ENCODE measurements around the gene CD247. TPM values are rescaled to one million over a fixed set of nuclear protein-coding genes. Genes with fewer than 3 reads are reported as not detected.
A peak's percentile ranks its signal among the peaks of the same experiment; 100 is the strongest.

CD247 gene
- total RNA-seq, 3 donors from 2014 or later (not counting 1 experiment from before 2014, with no cell fraction given) = 1,027 to 1,374 (median 1,309) TPM

GRCh38 chr1:167510881-167511280 lies 7.4 kb downstream of the CD247 start:
- peak overlapping the region; percentile 91 to 100 for H3K27ac Mint-ChIP-seq
- intact Hi-C loops (cut with micrococcal nuclease) = loop anchor here (1.0 kb wide), 1 partner anchor 11 kb away; no protein-coding TSS in a partner anchor
- peak overlapping the region; percentile 4 for H3K4me3 ChIP-seq (ENCODE audit: low read length)
- H3K4me1 Mint-ChIP-seq = peaks cover 73 to 88% of the 10 kb centered on the region in 2 donors
- peak overlapping the region; percentile 77 for H3K4me3 Mint-ChIP-seq
- DNase-seq (peak in 1 of 2 donors; percentile 59), ATAC-seq (no peak)
- H3K9me3 ChIP-seq (ENCODE audit: control insufficient read depth, insufficient read depth, low read length) = no peaks in the 10 kb centered on the region
- peak overlapping the region; percentile 62 for H3K27ac ChIP-seq (ENCODE audit: low read length)
- H3K36me3 ChIP-seq (ENCODE audit: control insufficient read depth, insufficient read depth, low read length) = peaks cover 71% of the 10 kb centered on the region
- H3K36me3 Mint-ChIP-seq = peaks cover 30% of the 10 kb centered on the region
- peaks cover 82% of the 10 kb centered on the region for H3K4me1 ChIP-seq (ENCODE audit: control insufficient read depth, insufficient read depth, low read length)
- no peaks in the 10 kb centered on the region for H3K9me3 Mint-ChIP-seq
- no peaks in the 10 kb centered on the region for H3K27me3 ChIP-seq (ENCODE audit: control insufficient read depth, insufficient read depth, low read length)
- TF ChIP-seq, protein P1, sequence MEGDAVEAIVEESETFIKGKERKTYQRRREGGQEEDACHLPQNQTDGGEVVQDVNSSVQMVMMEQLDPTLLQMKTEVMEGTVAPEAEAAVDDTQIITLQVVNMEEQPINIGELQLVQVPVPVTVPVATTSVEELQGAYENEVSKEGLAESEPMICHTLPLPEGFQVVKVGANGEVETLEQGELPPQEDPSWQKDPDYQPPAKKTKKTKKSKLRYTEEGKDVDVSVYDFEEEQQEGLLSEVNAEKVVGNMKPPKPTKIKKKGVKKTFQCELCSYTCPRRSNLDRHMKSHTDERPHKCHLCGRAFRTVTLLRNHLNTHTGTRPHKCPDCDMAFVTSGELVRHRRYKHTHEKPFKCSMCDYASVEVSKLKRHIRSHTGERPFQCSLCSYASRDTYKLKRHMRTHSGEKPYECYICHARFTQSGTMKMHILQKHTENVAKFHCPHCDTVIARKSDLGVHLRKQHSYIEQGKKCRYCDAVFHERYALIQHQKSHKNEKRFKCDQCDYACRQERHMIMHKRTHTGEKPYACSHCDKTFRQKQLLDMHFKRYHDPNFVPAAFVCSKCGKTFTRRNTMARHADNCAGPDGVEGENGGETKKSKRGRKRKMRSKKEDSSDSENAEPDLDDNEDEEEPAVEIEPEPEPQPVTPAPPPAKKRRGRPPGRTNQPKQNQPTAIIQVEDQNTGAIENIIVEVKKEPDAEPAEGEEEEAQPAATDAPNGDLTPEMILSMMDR (IDR thresholded peaks at IDR 0.05) = no peak
- whole genome bisulfite sequencing (ENCODE audit: insufficient coverage) = 57% methylated on average over 2 of the region's 4 CpGs
- no peaks in the 10 kb centered on the region for H3K27me3 Mint-ChIP-seq (ENCODE audit: low read depth in 2 of 2)

DNA sequence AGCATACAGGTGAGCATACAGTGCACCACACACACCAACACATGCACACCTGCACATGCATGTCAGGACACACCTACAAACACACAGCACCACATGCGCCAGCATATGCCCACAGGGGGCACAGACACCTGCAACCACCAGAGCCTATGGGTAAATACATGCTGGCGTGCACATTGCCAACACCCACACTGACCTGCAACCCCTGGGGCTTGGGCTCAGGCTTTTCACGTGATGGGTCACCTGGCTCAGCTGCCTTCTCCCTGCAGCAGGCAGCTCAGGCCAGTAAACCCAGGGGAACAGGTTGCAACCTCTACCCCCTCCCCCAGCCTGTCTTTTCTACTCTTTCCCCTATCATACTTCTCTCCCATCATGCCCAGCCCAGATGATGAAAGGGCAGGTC lies 8.1 kb downstream of the CD247 start:
- WGBS (ENCODE audit: insufficient coverage) = 34% methylated on average over 3 of the region's 3 CpGs
- peak overlapping the region; percentile 91 to 100 for H3K27ac Mint-ChIP-seq
- Histone ChIP-seq H3K9me3 (ENCODE audit: control insufficient read depth, insufficient read depth, low read length) (no peaks in the 10 kb centered on the region), H3K27ac (ENCODE audit: low read length) (peak overlapping the region; percentile 62), H3K4me3 (ENCODE audit: low read length) (no peak overlapping the region), H3K27me3 (ENCODE audit: control insufficient read depth, insufficient read depth, low read length) (no peaks in the 10 kb centered on the region), H3K36me3 (ENCODE audit: control insufficient read depth, insufficient read depth, low read length) (peaks cover 71% of the 10 kb centered on the region), H3K4me1 (ENCODE audit: control insufficient read depth, insufficient read depth, low read length) (peaks cover 83% of the 10 kb centered on the region)
- TF ChIP-seq, protein P1 (IDR thresholded peaks at IDR 0.05) = no peak
- no peaks in the 10 kb centered on the region for H3K27me3 Mint-ChIP-seq (ENCODE audit: low read depth in 2 of 2)
- intact Hi-C loops (cut with micrococcal nuclease) = loop anchor here (1.0 kb wide), 1 partner anchor 10 kb away; no protein-coding TSS in a partner anchor
- peaks cover 77 to 88% of the 10 kb centered on the region in 2 donors for H3K4me1 Mint-ChIP-seq
- H3K36me3 Mint-ChIP-seq = peaks cover 26% of the 10 kb centered on the region
- peak overlapping the region; percentile 77 for H3K4me3 Mint-ChIP-seq
- no peaks in the 10 kb centered on the region for H3K9me3 Mint-ChIP-seq
- ATAC-seq = peak; percentile 16 to 26 (median 24)
- peak; percentile 30 to 42 for DNase-seq

GRCh38 chr1:167509587-167509986 lies 8.7 kb downstream of the CD247 start:
- Histone ChIP-seq H3K27me3 (ENCODE audit: control insufficient read depth, insufficient read depth, low read length) (no peaks in the 10 kb centered on the region), H3K27ac (ENCODE audit: low read length) (peak overlapping the region; percentile 62), H3K9me3 (ENCODE audit: control insufficient read depth, insufficient read depth, low read length) (no peaks in the 10 kb centered on the region), H3K36me3 (ENCODE audit: control insufficient read depth, insufficient read depth, low read length) (peaks cover 68% of the 10 kb centered on the region), H3K4me3 (ENCODE audit: low read length) (no peak overlapping the region), H3K4me1 (ENCODE audit: control insufficient read depth, insufficient read depth, low read length) (peaks cover 82% of the 10 kb centered on the region)
- Mint-ChIP-seq H3K27me3 (ENCODE audit: low read depth in 2 of 2) (no peaks in the 10 kb centered on the region), H3K36me3 (peaks cover 26% of the 10 kb centered on the region), H3K27ac (peak overlapping the region; percentile 91 to 100), H3K9me3 (no peaks in the 10 kb centered on the region), H3K4me3 (peak overlapping the region; percentile 77), H3K4me1 (peaks cover 83 to 91% of the 10 kb centered on the region in 2 donors)
- intact Hi-C loops (cut with micrococcal nuclease) = loop anchor here (1.0 kb wide), 1 partner anchor 8 kb away; no protein-coding TSS in a partner anchor
- WGBS (ENCODE audit: insufficient coverage) = 47% methylated on average over 8 of the region's 8 CpGs
- TF ChIP-seq, protein P1 (IDR thresholded peaks at IDR 0.05) = no peak
- ATAC-seq (peak; percentile 50 to 67 (median 59)), DNase-seq (peak; percentile 37 to 76)

DNA sequence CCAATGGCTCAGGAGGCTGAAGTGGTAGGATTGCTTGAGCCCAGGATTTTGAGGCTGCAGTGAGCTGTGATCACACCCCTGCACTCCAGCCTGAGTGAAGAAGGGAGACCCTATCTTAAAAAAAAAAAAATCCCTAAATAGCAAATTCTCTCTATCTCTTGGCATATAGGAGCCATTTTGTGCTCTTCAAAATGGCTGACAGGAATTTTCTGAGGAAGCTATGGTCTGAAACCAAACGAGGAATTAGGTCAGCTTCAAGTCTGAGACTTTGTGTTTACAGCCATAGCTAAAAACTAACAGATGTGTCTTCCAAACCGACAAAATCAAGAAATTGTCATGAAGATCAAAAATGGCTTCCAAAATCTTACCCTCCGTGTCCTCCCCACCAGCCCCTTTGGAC lies 10.6 kb downstream of the CD247 start:
- ATAC-seq (no peak), DNase-seq (no peak)
- Mint-ChIP-seq H3K36me3 (peaks cover 41% of the 10 kb centered on the region), H3K9me3 (no peaks in the 10 kb centered on the region), H3K27me3 (ENCODE audit: low read depth in 2 of 2) (no peaks in the 10 kb centered on the region), H3K4me1 (peaks cover 94 to 96% of the 10 kb centered on the region in 2 donors), H3K4me3 (peak overlapping the region; percentile 77), H3K27ac (peak overlapping the region; percentile 91 to 100)
- H3K27me3 ChIP-seq (ENCODE audit: control insufficient read depth, insufficient read depth, low read length) = no peaks in the 10 kb centered on the region
- intact Hi-C loops (cut with micrococcal nuclease) = no loop called here
- WGBS (ENCODE audit: insufficient coverage) = 57% methylated on average over 3 of the region's 3 CpGs
- no peaks in the 10 kb centered on the region for H3K9me3 ChIP-seq (ENCODE audit: control insufficient read depth, insufficient read depth, low read length)
- peak overlapping the region; percentile 62 for H3K27ac ChIP-seq (ENCODE audit: low read length)
- TF ChIP-seq, protein P1 (IDR thresholded peaks at IDR 0.05) = no peak
- H3K4me3 ChIP-seq (ENCODE audit: low read length) = no peak overlapping the region
- peaks cover 92% of the 10 kb centered on the region for H3K4me1 ChIP-seq (ENCODE audit: control insufficient read depth, insufficient read depth, low read length)
- H3K36me3 ChIP-seq (ENCODE audit: control insufficient read depth, insufficient read depth, low read length) = peaks cover 78% of the 10 kb centered on the region
